Mammary epithelial cell (primary cell): ENCODE results near the gene AFF2.

Experiments used
- CTCF ChIP-seq, 2 donors: IDR thresholded peaks in 1 of 2; conservative IDR thresholded peaks in 1 of 2; 2 replicates each; pipeline ENCODE4 v1.5.1; 2011 to 2012; ENCODE audit warnings: inconsistent platforms in 2 of 2, low read length in 2 of 2, mild to moderate bottlenecking in 2 of 2, control low read depth in 1 of 2, low read depth in 1 of 2; ENCODE audit not compliant: insufficient read depth in 1 of 2; ENCODE audit errors: extremely low read depth in 1 of 2
- EZH2 ChIP-seq: IDR thresholded peaks from 2 replicates; pipeline ENCODE4 v1.6.1; 2012; ENCODE audit warnings: low read length, inconsistent platforms, borderline replicate concordance

- TF ChIP-seq CTCF (conservative IDR thresholded peaks at IDR 0.05 in 1 of 2, IDR thresholded peaks at IDR 0.05 in 1 of 2; ENCODE audit: extremely low read depth in 1 of 2, insufficient read depth in 1 of 2, low read depth in 1 of 2, low read length in 2 of 2), result no peak
- TF ChIP-seq EZH2, result no peak
Measured at GRCh38 chrX:148600581-148600980, 100.2 kb downstream of the AFF2 start.
